Muscle of arm (tissue), 12 donors: Measurements from ENCODE around the gene SGK1. TPM values are rescaled to one million over a fixed set of nuclear protein-coding genes. Genes with fewer than 3 reads are reported as not detected.

Experiments used
- DNase-seq: peaks from one replicate; pipeline ENCODE4 v3.0.0-alpha.2; 2013
- polyA plus RNA-seq, 12 donors: library from polyadenylated mRNA; unstranded; fragments of 120-200 nt; gene quantifications; one replicate each; pipeline ENCODE4 v1.2.1, GENCODE V29; 2013; ENCODE audit not compliant: insufficient read length in 12 of 12

The SGK1 gene
- polyA plus RNA-seq, 12 donors: 24.0 to 58.8 (median 32.6) TPM; not detected in 1

DNA sequence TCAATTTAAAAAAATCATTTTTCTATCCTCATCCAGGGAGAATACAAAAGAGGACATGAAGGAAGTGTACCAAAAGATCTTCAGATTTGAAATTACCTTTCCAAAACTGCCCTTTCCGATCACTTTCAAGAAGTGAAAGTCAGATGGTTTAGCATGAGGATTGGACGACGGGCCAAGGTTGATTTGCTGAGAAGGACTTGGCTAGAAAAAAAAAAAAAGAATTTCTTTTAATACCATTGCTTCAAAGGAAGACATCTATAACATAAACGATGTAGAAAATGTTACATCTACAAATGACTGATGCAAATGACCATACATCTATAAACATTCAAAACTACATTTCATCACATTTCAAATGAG is 144.6 kb downstream of the SGK1 start:
- DNase-seq: no peak

DNA sequence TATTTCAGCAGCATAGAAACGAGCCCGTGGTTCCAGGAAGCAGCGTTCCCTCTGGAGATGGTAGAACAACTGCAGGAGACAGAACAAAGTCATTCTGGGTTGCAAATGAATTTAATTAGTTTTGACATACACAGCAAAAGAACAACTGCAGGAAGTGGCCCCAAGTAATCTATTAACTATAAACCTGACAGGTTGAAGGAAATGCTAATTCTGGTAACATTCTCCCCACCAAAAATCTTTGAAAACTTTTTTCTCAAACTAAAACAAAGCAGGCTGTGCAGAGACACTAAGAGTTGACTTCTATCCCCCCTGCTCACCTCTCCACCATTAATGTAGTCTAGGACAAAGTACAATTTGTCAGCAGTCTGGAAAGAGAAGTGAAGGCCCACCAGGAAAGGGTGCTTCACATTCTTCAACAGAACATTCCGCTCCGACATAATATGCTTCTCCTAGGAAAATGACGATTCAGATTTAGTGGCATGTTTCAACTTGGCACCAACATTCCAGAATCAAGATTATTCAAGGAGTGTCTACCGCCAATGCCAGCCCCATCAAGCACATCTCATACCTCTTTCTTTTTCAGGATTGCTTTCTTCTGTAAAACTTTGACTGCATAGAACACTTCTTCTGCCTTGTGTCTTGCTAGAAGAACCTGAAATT is 145.1 kb downstream of the SGK1 start:
- no peak for DNase-seq

DNA sequence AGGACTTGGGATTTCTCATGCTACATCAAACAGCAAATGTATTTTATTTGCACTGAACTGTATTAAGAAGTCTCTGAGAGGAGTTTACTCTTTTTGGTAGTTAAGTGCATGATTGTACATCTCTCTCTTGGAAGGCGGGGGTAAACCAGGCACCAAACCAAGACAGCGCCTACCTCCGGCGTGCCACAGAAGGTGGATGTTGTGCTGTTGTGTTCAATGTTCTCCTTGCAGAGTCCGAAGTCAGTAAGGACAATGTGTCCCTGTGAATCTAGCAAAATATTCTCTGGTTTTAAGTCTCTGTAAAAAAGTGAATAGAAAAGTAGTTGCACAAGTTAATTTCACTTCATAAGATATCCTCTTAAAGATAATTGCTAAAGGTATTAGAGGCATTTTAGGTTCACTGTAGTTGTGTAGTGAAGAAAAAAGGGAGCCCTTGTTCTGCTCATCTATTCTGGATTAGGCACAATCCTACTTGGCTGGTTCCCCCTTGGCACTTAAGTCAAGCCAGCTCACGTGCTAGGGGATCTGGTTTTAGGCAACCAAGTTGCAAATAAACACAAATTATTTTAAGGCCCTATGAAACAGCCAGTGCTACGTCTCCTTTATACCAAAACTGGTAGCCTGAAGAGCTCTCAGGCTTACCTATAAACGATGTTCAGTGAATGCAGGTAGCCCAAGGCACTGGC is 145.7 kb downstream of the SGK1 start:
- no peak for DNase-seq

DNA sequence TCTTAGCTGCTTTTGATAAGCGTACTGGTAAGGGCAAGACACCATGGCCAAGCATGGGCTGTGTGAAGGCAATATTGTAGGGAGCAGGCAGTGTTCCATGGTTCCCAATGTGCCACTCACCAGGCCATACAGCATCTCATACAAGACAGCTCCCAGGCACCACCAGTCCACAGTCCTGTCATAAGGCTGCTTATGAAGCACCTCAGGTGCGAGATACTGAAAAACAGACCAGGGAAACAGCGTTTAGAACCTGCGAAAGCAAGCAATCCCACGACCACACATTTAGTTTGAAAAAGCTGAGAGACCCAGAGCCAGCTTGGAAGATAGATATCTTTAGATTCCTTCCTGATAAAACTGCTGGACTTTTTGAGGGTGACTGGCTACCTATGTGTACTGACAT is 146.4 kb downstream of the SGK1 start:
- DNase-seq: no peak

DNA sequence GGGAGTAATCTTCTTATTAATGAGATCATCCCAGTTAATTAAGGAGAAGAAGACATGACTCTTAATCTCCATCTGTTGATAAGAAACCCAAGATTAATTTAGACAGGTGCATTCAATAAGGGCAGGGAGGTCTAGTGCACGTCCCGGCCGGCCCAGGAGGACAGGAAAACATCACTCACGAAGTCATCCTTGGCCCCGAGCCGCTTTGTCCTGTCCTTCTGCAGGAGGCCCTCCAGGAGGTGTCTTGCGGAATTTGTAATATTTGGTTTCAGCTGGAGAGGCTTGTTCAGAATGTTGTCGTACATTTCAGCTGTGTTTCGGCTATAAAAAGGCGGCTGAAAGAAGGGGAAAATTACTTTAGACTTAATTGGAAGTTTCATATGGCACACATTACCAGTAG is 147.1 kb downstream of the SGK1 start:
- no peak for DNase-seq

DNA sequence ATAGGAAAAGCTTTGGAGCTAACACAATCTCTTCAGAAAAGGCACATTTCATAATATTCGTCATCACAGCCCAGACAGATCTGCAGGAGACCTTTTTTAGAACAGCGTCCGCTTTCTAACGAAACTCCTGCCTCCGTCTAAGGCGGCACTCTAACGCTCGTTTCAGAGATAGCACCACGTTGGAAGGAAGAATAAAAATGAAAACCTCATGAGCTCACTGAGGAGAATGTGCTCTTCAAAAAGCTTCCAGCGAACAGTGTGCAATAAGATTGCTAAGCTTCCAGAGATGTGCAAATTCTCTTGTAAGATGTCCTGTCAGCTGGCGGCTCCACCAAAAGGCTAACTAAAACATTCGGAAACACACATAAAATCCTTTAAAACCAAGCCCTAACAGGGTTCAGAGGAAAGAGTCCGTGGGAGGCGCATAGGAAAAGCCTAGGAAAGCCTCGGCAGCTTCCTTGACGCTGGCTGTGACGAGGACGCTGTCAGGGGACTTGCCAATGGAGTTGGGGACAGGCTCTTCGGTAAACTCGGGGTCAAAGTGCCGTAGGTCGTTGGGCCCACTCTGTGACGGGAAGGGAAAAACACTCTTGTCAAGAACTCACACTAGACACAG is 147.9 kb downstream of the SGK1 start:
- no peak for DNase-seq

DNA sequence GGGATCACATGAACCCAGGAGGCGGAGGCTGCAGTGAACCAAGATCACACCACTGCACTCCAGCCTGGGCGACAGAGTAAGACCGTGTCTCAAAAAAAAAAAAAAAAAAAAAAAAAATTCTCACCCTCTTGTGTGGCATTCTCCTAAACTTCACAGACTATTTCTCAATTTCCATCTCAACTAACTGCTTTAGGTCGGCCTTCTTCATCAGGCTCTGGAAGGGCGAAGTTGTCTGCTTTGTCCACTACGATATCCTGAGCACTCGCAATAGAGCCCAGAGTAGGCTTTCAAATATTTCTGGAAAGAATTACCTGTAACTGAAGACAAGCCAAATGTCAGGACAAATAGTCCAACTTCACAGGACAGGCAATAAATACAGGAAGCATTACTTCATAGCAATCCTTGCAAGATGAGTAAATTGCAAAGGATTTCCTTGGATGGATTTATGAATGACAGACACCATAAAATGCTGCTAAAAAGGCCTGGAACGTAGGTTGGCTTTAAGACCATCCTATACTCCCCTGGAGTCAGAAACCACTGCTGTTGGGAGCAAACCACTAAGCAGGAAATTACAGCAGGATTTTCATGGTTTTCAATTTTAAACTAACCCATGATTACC is 149.2 kb downstream of the SGK1 start:
- DNase-seq: no peak

DNA sequence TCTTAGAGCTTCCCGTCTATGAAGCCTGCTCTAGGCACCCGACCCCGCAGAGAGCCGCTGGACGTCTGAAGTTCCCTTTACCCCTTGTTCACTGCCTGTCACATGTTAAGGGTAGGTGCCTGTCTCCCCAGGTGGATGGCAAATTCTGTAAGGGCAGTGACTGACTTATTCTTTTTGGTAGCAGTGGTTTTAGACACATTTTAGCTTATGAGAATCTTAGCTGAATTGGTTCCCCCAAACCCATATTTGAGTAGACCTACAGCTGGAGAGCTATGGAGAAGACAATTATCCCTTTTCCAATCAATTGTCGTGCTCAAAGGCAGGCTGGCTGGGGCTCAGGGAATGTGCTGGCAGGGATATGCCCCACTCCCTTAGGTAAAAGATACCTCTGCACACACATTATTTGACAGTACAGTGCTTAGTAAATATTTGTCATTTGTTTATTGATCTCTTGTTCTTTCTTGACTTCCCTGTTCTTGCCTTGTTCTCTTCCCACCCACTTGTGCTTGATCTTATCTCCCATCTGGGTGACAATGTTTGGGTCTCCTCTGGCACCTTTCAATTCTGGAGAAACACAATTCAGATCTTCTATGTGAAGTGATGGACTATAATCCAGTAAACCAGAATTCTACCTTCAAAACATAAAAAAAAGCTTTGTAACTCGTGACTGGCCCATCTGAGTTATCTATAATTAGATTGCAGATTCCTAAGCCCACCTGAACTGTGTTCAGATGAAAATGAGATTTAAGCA is 151.2 kb downstream of the SGK1 start:
- DNase-seq: no peak

DNA sequence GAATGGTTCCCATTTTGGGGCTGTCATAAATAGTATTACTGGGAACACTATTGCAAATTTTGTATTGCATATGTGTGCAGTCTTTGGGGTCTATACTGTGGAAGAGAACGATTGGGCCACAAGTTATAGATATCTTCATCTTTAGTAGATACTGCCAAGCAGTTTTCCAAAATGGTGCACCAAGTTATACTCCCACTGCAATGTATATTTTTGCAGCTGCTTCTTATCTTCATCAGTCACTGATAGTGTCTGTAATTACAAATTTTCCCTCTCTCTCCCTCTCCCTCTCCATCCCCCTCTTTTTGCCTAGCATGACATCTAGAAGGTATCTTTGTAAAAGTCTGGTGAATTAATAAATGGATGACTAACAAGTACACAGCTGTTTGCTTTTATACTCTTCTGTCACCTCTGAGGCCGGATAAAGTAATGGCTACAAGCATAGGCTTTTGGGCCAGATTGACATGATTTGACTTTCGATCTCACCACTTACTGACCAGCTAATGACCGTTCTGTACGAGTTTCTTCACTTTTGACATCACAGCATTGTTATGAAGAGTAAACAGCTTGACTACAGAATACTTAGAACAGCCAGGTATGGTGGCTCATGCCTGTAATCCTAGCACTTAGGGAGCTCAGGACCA is 152.2 kb downstream of the SGK1 start:
- DNase-seq: no peak

DNA sequence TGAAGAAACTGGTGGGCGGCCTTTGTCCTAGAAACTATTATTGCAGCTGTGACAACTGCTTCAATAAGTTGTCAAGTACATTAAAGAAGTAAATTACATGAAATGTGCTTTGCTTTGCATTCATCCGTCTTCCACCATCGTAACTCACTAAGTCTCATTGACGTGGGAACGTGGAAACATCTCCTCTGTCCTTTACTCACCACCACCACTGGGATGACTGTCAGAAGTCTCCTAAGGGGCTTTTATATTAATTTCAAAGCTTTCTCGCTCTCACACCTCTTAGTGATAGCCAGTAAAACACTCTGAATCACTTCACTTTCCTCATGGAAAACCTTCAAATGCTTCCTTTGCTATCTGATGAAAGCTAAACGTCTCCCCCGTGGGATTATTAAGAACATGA is 153.6 kb downstream of the SGK1 start:
- DNase-seq: no peak

DNA sequence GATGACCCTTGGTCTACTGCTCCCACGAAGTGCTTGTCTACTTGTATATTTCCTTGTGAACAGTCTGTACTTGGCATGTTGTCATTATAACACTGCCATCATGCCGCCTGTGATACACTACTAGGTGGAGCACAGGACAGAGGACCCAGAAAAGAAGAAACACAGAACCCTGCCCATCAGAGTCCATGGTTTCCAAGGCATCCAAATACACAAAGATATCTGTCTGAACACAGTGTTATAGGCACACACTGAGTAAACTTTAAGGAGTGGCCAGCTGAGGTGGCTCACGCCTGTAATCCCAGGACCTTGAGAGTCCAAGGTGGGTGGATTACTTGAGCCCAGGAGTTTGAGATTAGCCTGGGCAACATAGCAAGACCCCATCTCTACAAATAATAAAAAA is 155.0 kb downstream of the SGK1 start:
- DNase-seq: no peak

DNA sequence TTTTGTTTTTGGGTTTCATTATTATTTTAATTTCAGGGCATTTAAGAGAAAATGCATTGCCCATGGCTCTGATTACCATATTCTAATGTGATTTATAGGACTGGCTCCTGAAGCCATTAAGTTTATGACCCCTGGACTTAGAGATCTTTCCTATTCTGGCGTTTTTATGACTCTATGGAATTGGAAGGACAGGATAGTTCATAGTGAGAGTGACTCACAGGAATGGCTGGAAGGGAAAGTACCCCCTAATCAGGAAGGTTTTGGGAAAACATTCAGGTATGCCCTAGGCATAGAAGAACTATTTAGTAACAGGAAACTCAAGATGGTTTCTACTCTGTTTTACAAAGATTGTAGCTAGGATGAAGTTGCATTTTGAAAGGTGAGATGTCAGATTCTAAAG is 156.9 kb downstream of the SGK1 start:
- DNase-seq: no peak

DNA sequence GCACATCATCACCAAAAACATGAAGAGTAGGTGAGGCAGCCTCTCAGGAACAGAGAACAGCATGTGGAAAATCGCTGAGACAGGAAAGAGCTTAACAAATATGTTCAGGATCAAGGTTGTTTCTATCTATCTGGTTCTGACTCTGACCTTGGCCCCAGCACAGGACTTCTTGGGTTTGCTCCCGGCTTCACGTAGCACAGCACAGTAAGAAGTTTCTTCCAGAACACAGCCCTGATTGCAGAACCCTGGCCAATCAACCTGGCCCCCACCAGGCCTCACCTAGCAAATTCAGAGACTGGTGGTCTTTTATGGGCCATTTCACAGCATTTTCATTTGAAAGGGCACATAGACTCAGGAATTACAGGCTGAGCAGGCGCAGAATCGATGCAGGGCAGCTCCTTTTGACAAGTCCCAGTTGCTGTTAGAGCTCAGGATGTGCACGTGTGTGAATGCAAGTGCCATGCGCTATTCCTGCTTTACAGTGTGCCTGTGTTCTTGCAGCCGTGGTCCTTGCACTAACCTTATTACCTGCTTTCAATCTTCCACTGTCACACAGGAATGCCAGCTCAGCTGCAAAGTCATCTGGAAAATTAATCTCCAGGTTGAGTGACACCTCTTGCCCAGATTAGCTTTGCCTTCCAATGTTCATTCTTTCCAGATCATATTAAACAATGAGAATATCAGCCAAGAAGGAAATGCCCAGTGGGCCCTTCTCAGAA is 165.0 kb downstream of the SGK1 start:
- DNase-seq: no peak

DNA sequence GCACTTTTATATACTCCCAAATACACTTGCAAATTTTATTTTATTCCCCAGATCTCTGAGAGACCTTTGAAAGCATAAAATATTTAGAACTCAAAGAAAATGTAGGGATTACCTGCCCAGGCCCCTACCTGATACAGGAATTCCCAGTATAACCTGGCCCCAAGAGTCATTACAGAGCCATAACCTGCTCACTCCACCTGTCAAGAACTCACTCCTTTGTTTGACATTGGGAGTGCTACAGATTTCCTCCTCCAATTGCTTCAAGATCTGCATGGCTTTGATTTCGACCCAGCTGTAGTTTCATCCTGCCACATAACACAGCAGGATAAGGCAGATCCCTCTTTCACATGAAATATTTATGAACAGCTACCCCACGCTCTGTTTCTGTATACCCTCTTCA is 169.3 kb downstream of the SGK1 start:
- no peak for DNase-seq

DNA sequence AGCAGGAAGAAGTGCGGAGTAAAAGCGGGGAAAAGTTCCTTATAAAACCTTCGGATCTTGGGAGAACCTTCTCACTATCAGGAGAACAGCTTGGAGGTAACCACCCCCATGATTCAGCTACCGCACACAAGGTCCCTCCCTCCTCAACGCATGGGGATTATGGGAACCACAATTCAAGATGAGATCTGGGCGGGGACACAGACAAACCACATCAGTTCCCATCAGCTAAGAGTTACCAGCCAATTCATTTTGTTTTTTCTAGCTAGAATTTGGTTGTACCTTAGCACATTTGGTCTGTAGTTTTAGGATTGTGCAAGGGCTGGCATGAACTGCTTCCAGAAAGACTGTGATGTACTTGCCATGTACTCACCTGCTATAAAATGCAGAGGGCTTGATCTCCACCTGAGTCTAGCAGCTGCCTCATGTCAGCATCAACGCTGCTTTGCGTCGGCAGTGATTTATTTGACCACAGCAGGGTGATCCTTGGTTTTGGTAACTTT is 170.8 kb downstream of the SGK1 start:
- DNase-seq: no peak

DNA sequence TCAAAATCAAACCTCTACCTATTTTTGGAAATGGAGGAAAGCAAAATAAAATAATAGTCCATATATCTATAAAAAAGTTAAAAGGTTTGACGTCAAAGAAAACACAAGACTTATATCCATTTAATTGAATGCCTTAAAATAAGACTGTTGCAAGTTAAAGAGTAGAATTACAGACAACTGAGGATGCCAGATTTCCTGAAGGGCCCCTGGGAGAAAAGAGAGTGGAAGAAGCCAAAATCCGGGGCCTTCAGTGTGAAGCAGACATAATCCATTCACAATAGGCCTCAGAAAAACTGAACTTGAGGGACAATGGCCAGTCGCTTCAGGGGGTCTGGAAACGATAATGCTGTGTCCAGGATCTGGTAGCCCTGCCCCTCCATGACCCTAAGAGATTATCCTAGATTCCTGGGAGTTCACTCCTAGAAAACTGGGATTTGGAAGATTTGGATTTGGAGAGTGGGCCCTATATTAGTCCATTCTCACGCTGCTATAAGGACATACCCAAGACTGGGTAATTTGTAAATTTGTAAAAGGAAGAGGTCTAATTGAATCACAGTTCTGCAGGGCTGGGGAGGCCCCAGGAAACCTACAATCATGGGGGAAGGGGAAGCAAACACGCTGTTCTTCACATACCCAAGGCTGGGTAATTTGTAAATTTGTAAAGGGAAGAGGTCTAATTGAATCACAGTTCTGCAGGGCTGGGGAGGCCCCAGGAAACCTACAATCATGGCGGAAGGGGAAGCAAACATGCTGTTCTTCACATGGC is 171.5 kb downstream of the SGK1 start:
- no peak for DNase-seq

DNA sequence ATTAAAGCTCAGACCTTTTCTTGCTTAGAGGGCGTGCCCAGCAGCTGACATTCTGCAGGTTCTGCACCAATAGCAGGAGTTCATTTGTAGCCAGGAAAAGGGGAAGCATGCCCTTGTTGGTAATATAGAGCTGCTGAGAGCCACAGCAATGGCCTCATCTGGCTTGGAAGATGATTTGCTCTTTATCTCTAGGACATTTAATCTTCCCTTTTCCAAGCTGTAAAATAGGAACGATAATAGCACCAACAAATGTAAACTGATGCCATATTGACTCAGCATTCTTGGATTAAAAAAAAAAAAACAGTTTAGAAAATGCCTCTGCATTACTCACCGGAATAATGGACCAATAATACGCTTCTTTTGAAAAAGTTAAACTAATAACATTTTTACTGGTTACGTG is 172.1 kb downstream of the SGK1 start:
- DNase-seq: no peak

DNA sequence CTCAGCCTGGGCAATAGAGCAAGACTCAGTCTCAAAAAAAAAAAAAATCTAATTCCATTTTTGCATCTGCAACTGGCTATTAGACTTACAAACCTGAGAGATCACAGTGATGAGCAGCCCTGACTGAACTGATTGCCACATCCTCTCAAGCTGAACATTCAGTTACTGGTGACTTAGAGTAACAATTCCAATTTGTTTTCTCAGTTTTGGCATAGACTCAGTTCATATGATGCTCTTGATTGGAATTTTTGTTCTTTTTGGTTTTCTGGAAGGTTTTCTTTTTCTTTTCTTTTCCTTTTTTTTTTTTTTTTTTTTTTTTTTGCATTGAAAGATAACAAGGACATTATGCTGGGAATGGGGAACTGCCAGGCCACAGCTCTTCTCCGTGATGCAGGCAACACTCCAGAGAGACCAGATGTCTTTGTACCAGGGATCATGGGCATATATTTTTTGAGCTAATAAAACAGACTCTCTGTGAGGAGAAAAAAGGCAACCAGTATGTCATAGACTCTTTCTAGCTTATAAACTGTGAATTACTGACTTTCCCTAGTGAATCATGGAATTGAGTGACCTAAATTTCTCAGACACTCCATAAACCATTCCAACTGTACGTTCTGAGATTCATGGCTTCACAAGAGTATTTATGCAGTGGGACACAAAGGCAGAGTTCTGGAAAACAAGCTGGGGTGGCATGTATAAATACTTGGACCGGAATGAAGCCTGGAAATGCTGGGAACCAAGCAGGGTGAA is 179.5 kb downstream of the SGK1 start:
- DNase-seq: no peak

DNA sequence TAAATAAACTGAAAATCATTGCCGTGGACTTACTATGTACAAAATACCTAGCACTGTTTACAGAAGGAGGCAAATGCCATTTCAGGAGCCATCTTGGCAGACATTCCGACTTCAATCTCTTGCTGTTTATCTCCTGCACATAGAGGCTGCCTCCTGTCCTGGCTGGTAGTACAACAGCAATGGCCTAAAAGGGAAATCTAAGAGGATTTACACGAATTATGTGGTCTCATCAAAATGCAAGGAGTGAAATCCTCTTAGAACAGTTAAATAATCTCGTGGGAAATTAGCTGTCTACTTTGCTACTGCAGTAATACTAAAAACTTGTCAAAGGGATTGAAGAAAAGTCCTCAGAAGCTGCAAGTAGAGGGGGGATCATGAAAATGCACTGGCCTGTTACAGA is 183.3 kb downstream of the SGK1 start:
- no peak for DNase-seq
